ENCODE results near the gene NAT16.

Gene NAT16

DNA sequence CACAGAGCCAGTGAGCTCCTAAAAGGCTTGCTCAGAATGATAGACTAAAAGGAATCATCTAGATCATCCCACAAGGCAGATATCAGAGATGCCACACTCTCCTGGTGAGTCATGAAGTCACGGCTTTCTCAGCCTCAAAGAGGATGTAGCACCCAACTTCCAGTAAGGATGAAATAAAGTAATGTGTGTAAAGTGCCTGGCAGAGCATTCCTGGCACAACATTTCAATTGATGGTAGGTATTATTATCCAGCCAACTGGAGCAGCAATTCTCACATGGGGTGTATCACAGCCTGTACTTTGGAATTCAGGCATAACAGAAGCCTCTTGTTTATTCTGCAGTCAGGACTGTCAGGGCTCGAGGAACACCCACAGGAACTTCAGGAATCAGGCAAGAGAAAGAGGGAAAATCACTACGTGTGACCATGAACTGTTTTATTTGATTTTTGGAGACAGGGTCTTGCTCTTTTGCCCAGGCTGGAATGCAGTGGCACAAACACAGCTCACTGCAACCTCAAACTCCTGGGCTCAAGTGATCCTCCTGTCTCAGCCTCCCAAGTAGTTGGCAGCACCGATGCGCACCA, 5.3 kb upstream of the NAT16 start:
- Histone ChIP-seq H3K27me3 (ENCODE audit: control insufficient read depth in 1 of 2, insufficient read depth in 2 of 2, low read length in 2 of 2) (peaks cover 17 to 19% of the 10 kb centered on the region in 2 donors), H3K9ac (ENCODE audit: low read length in 2 of 2) (no peak overlapping the region), H3K4me3 (ENCODE audit: low read length in 2 of 2) (no peak overlapping the region), H3K4me1 (ENCODE audit: control insufficient read depth, insufficient read depth, low read length) (no peaks in the 10 kb centered on the region), H3K9me3 (ENCODE audit: control insufficient read depth in 2 of 2, low read length in 2 of 2) (no peaks in the 10 kb centered on the region), H3K27ac (ENCODE audit: low read length) (no peak overlapping the region), H3K36me3 (ENCODE audit: control insufficient read depth in 2 of 2, insufficient read depth in 2 of 2, low read length in 2 of 2) (no peaks in the 10 kb centered on the region)

DNA sequence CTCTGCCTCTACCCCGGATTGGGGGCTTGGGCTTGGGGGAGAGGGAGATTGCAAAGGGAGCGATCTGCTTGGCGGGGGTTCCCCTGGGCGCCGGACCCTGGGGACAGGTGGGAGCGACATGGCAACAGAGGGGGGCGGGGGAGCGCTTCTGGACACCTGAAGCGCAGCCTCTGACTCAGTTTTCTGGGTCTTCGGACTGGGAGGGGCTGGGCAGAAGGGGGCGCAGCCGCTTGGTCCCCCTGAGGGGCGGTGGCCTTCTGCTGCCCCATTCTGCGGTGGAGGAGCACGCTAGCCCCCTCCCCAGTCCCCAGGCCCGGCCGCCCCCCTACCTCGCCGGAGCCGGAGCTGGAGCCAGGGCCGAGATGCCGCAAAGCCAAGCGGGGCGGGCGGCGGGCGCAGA, 380 bp downstream of the NAT16 start:
- no peak overlapping the region for H3K9ac ChIP-seq (ENCODE audit: low read length in 2 of 2)
- peaks cover 46 to 58% of the 10 kb centered on the region in 2 donors for H3K27me3 ChIP-seq (ENCODE audit: control insufficient read depth in 1 of 2, insufficient read depth in 2 of 2, low read length in 2 of 2)

DNA sequence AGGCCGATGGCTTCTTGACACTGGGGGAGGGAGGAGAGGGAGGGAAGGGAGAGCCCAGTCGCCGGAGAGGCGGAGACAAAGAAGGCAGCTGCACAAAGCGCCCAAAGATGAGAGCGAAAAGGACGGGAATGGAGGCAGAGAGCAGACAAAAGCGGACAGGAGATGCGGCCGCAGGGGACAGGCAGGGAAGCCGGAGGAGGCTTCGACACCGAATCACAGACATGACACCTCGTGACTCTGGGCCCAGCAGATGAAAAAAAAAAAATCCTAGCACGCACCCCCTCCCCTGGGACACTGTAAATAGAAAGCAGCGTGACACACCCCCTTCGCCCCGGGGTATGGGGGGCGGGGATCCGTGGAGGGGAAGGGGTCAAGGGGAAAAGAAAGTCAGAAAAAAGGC, 976 bp downstream of the NAT16 start:
- no peak overlapping the region for H3K27ac ChIP-seq (ENCODE audit: low read length)
- H3K36me3 ChIP-seq (ENCODE audit: control insufficient read depth in 2 of 2, insufficient read depth in 2 of 2, low read length in 2 of 2), result no peaks in the 10 kb centered on the region
- H3K9ac ChIP-seq (ENCODE audit: low read length in 2 of 2), result no peak overlapping the region
- peaks cover 52 to 62% of the 10 kb centered on the region in 2 donors for H3K27me3 ChIP-seq (ENCODE audit: control insufficient read depth in 1 of 2, insufficient read depth in 2 of 2, low read length in 2 of 2)
- peak overlapping the region in 1 of 2 donors; percentile 29 for H3K4me3 ChIP-seq (ENCODE audit: low read length in 2 of 2)
- no peaks in the 10 kb centered on the region for H3K9me3 ChIP-seq (ENCODE audit: control insufficient read depth in 2 of 2, low read length in 2 of 2)
- H3K4me1 ChIP-seq (ENCODE audit: control insufficient read depth, insufficient read depth, low read length), result peaks cover 9% of the 10 kb centered on the region

More for the DNA sequence above, 380 bp downstream of the NAT16 start:
- H3K4me3 ChIP-seq (ENCODE audit: low read length in 2 of 2), result no peak overlapping the region
- peaks cover 9% of the 10 kb centered on the region for H3K4me1 ChIP-seq (ENCODE audit: control insufficient read depth, insufficient read depth, low read length)
- no peak overlapping the region for H3K27ac ChIP-seq (ENCODE audit: low read length)
- no peaks in the 10 kb centered on the region for H3K36me3 ChIP-seq (ENCODE audit: control insufficient read depth in 2 of 2, insufficient read depth in 2 of 2, low read length in 2 of 2)
- H3K9me3 ChIP-seq (ENCODE audit: control insufficient read depth in 2 of 2, low read length in 2 of 2), result no peaks in the 10 kb centered on the region

DNA sequence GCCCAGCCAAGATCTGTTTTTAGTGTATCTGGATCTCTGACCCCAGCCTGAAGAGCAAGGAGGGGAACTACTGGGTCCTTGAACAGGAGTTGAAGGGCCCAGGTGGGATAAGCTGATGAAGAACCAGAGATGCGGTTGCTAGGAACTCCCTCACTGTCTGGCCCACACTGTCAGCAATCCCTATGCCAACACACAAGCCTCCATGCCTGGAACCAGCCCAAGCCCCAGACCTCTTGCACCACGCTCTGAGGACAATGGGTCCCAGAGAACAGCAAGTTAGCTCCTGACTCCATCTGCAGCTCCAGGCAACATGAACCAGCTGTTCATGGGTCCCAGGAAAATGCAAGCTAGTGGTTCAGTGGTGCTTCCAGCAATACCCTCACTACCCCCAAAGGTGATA, 2.4 kb downstream of the NAT16 start:
- Histone ChIP-seq H3K9ac (ENCODE audit: low read length in 2 of 2) (no peak overlapping the region), H3K27me3 (ENCODE audit: control insufficient read depth in 1 of 2, insufficient read depth in 2 of 2, low read length in 2 of 2) (peaks cover 66 to 75% of the 10 kb centered on the region in 2 donors), H3K27ac (ENCODE audit: low read length) (no peak overlapping the region), H3K36me3 (ENCODE audit: control insufficient read depth in 2 of 2, insufficient read depth in 2 of 2, low read length in 2 of 2) (no peaks in the 10 kb centered on the region), H3K4me1 (ENCODE audit: control insufficient read depth, insufficient read depth, low read length) (peaks cover 20% of the 10 kb centered on the region), H3K9me3 (ENCODE audit: control insufficient read depth in 2 of 2, low read length in 2 of 2) (no peaks in the 10 kb centered on the region), H3K4me3 (ENCODE audit: low read length in 2 of 2) (no peak overlapping the region)

DNA sequence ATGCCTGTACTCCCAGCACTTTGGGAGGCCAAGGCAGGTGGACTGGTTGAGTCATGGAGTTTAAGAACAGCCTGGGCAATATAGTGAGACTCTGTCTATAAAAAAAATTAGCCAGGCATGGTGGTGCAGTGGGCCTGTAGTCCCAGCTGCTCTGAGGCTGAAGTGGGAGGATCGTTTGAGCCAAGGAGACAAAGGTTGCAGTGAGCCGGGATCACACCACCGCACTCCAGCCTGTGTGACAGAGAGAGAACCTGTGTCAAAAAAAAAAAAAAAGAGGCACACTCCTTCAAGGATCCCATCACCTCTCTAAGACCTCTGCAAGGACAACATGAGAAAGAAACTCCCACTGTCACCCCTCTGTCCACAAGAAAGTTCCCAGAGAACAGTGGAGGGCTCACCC, 4.4 kb downstream of the NAT16 start:
- H3K9ac ChIP-seq (ENCODE audit: low read length in 2 of 2), result no peak overlapping the region
- H3K27ac ChIP-seq (ENCODE audit: low read length), result no peak overlapping the region
- H3K9me3 ChIP-seq (ENCODE audit: control insufficient read depth in 2 of 2, low read length in 2 of 2), result no peaks in the 10 kb centered on the region
- no peak overlapping the region for H3K4me3 ChIP-seq (ENCODE audit: low read length in 2 of 2)
- H3K36me3 ChIP-seq (ENCODE audit: control insufficient read depth in 2 of 2, insufficient read depth in 2 of 2, low read length in 2 of 2), result no peaks in the 10 kb centered on the region
- H3K27me3 ChIP-seq (ENCODE audit: control insufficient read depth in 1 of 2, insufficient read depth in 2 of 2, low read length in 2 of 2), result peaks cover 73 to 83% of the 10 kb centered on the region in 2 donors
- H3K4me1 ChIP-seq (ENCODE audit: control insufficient read depth, insufficient read depth, low read length), result peaks cover 30% of the 10 kb centered on the region

DNA sequence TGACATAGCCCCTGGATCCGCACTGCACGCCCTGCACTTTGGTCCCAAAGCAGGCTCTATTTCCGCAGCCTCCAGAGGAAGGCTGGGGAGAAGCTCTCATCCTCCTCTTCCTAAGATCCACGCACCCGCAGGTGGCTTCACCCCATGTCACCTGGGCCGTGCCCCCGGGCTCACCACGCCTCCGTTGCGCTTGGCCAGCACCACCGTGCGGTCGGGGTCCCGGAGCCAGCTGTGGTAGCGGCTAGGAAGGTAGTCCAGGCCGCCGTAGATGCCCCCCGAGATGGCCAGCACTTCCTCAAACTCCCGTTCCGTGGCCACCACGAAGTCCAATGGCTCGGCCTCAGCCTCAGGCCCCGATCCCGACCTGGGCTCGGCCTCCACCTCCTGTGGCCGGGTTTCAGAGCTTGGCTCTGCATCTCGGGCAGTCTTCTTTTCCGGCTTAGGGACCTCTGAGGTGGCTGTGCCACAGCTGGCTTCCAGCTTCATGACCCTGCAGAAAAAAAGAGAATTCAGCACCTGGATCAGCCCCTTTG, 5.7 kb downstream of the NAT16 start:
- H3K27me3 ChIP-seq (ENCODE audit: control insufficient read depth in 1 of 2, insufficient read depth in 2 of 2, low read length in 2 of 2), result peaks cover 82 to 83% of the 10 kb centered on the region in 2 donors
- H3K4me1 ChIP-seq (ENCODE audit: control insufficient read depth, insufficient read depth, low read length), result peaks cover 34% of the 10 kb centered on the region

DNA sequence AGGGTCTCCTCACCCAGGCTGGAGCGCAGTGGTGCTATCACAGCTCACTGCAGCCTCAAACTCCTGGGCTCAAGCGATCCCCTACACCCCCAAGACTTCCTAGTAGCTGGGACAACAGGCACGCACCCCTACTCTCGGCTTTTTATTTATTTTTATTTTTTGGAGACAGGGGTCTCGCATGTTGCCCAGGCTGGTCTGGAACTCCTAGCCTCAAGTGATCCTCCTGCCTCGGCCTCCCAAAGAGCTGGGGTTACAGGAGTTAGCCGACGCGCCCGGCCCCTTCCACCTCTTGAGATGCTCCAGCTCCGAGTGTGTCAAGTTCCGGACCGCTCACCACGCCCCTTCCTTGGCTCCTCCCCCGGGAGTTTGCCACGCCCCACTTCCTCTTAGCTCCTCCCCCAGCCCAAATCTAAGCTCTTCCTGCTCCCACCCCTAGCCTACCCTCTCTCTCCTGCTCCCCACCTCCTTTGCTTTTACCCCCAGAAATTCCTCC, 6.3 kb downstream of the NAT16 start:
- Histone ChIP-seq H3K27me3 (ENCODE audit: control insufficient read depth in 1 of 2, insufficient read depth in 2 of 2, low read length in 2 of 2) (peaks cover 86% of the 10 kb centered on the region in 2 donors), H3K27ac (ENCODE audit: low read length) (no peak overlapping the region), H3K9me3 (ENCODE audit: control insufficient read depth in 2 of 2, low read length in 2 of 2) (no peaks in the 10 kb centered on the region), H3K4me3 (ENCODE audit: low read length in 2 of 2) (no peak overlapping the region), H3K36me3 (ENCODE audit: control insufficient read depth in 2 of 2, insufficient read depth in 2 of 2, low read length in 2 of 2) (no peaks in the 10 kb centered on the region), H3K9ac (ENCODE audit: low read length in 2 of 2) (no peak overlapping the region), H3K4me1 (ENCODE audit: control insufficient read depth, insufficient read depth, low read length) (peaks cover 33% of the 10 kb centered on the region)

More for the DNA sequence above, 5.7 kb downstream of the NAT16 start:
- Histone ChIP-seq H3K4me3 (ENCODE audit: low read length in 2 of 2) (no peak overlapping the region), H3K27ac (ENCODE audit: low read length) (no peak overlapping the region), H3K36me3 (ENCODE audit: control insufficient read depth in 2 of 2, insufficient read depth in 2 of 2, low read length in 2 of 2) (no peaks in the 10 kb centered on the region), H3K9ac (ENCODE audit: low read length in 2 of 2) (no peak overlapping the region), H3K9me3 (ENCODE audit: control insufficient read depth in 2 of 2, low read length in 2 of 2) (no peaks in the 10 kb centered on the region)

DNA sequence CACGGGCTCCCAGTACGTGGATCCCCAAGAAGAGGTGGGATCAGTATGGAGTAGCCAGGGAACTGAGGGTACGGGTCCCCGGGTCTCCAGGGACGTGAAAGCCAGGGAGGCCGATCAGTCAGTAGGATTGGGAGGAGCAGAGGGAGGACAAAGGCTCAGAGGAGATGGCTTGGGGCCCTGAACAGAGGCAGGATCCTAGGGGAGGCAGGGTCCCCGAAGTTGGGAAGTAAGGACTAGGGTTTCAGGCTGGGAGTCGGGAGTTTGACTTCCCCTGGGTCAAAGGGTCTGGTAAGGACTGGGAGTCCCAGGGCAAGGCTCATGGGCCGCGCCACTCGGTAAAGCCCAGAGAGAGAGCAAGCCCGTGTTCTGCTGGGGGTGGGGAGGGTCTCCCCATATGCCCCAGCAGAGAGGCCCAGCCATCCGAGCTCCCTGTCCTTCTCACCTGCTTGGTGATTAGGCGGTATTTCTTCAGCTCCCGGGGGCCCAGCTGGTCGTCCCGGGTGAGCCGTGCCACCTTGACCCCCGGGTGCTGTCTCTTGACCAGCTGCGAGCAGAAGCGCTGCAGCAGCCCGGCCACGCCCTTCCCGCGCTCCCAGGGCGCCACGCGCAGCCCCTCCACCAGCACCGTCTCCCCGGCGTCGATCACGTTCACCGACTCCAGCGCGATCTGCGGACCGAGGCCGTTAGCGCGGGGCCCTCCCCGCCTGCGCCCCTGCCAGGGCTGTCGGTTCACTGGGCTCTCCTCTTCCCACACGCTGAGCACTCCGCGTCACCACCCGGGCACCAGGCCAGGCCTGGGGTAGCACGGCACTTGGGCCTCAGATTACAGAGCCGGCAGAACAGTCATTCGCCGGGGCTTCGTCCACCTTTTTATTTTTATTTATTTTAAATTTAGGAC, 7.0 kb downstream of the NAT16 start:
- peaks cover 33% of the 10 kb centered on the region for H3K4me1 ChIP-seq (ENCODE audit: control insufficient read depth, insufficient read depth, low read length)
- H3K9ac ChIP-seq (ENCODE audit: low read length in 2 of 2), result no peak overlapping the region
- no peak overlapping the region for H3K27ac ChIP-seq (ENCODE audit: low read length)
- H3K27me3 ChIP-seq (ENCODE audit: control insufficient read depth in 1 of 2, insufficient read depth in 2 of 2, low read length in 2 of 2), result peaks cover 91% of the 10 kb centered on the region in 2 donors
- no peaks in the 10 kb centered on the region for H3K36me3 ChIP-seq (ENCODE audit: control insufficient read depth in 2 of 2, insufficient read depth in 2 of 2, low read length in 2 of 2)
- no peaks in the 10 kb centered on the region for H3K9me3 ChIP-seq (ENCODE audit: control insufficient read depth in 2 of 2, low read length in 2 of 2)
- H3K4me3 ChIP-seq (ENCODE audit: low read length in 2 of 2), result peak overlapping the region in 1 of 2 donors; percentile 54

DNA sequence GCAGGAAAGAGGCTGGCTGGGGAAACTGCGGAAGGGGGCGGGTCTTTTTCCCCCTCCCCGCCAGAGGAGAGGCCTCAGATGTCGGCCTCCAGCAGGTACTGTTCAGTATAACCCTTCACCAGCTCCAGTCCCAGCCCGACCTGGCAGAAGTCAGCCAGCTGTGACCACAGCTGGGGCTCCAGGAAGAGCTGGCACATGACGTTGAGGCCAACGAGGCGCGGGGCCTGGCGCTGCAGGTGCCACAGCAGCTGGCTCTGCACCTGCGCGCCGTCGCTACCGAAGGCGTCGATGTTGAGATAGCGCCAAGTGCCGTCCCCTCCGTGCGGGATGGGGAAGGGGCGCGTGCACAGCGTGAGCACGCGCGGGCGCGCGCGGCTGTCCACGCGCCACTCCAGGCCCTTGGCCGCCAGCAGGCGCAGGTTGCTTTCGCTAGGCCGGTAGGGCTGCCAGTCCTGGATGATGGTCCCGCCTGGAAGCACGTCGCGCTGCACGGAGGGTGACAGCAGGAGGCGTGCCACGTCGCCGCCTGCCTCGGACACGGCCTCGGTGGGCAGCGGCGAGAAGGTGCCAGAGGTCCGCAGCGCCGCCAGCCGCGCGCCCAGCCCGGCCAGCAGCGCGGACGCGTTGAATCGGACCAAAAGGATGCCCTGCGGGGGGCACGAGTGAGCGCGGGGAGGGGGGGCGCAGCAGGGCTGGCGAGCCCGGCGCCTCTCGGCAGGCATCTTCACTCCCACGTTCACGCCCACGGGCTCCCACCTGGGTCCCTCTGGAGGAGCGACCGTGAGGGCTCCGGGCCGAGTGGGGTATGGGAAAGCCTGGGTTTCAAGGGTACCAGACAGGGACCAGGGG, 7.9 kb downstream of the NAT16 start:
- Histone ChIP-seq H3K27ac (ENCODE audit: low read length) (no peak overlapping the region), H3K9ac (ENCODE audit: low read length in 2 of 2) (no peak overlapping the region), H3K36me3 (ENCODE audit: control insufficient read depth in 2 of 2, insufficient read depth in 2 of 2, low read length in 2 of 2) (no peaks in the 10 kb centered on the region), H3K4me1 (ENCODE audit: control insufficient read depth, insufficient read depth, low read length) (peaks cover 33% of the 10 kb centered on the region), H3K9me3 (ENCODE audit: control insufficient read depth in 2 of 2, low read length in 2 of 2) (no peaks in the 10 kb centered on the region), H3K27me3 (ENCODE audit: control insufficient read depth in 1 of 2, insufficient read depth in 2 of 2, low read length in 2 of 2) (peaks cover 89 to 93% of the 10 kb centered on the region in 2 donors), H3K4me3 (ENCODE audit: low read length in 2 of 2) (peak overlapping the region in 1 of 2 donors; percentile 54)

DNA sequence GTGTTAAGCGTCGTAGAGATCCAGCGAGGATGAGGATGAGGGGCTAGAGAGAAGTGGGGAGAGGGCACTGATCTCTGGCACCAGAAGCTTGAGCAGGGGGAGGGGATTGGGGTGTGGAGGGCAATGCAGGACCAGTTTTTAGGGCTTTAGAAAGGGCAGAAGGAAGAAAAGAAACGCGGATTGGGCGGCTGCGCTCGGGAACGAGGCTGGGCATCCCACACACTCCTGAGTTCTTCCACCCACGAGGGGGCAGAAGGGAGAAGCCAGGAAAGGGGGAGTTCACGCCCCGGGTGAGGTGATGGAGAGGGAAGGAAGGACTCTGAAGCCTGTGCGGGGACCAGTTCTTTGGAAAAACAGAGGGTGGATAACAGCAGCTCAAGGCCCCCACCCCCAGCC, 8.7 kb downstream of the NAT16 start:
- Histone ChIP-seq H3K27ac (ENCODE audit: low read length) (no peak overlapping the region), H3K9me3 (ENCODE audit: control insufficient read depth in 2 of 2, low read length in 2 of 2) (no peaks in the 10 kb centered on the region), H3K4me1 (ENCODE audit: control insufficient read depth, insufficient read depth, low read length) (peaks cover 33% of the 10 kb centered on the region), H3K9ac (ENCODE audit: low read length in 2 of 2) (no peak overlapping the region), H3K36me3 (ENCODE audit: control insufficient read depth in 2 of 2, insufficient read depth in 2 of 2, low read length in 2 of 2) (no peaks in the 10 kb centered on the region), H3K4me3 (ENCODE audit: low read length in 2 of 2) (no peak overlapping the region), H3K27me3 (ENCODE audit: control insufficient read depth in 1 of 2, insufficient read depth in 2 of 2, low read length in 2 of 2) (peaks cover 86 to 96% of the 10 kb centered on the region in 2 donors)

All from stomach smooth muscle (tissue), 2 donors.